GM12878 (cell line): ENCODE measurements around the gene PPM1G. TPM values are rescaled to one million over a fixed set of nuclear protein-coding genes. Genes with fewer than 3 reads are reported as not detected.

ENCODE experiments used
- ATAC-seq: fragments of 200-7000 bp; cut with Tn5 transposase; 3 replicates; pipeline ENCODE4 v1.9.1; 2020; ENCODE audit warnings: mild to moderate bottlenecking, moderate library complexity
- BruUV-seq: library from RNA; stranded (reverse); fragments of 400-500 nt; replicated peaks from 2 replicates; lab custom pipeline; 2021; lab: Mats Ljungman, UMichigan
- CTCF ChIA-PET: fragments of 300-600 bp; sonication (Branson Sonifier 250); formaldehyde crosslinking; extraction: SDS; loops from one replicate; lab custom pipeline; 2021; ENCODE audit warnings: inconsistent platforms; lab: Yijun Ruan, JAX
- POLR2A ChIA-PET: fragments of 350-600 bp; formaldehyde crosslinking; extraction: SDS; loops from one replicate; lab custom pipeline; 2021; ENCODE audit warnings: inconsistent platforms; lab: Charles Lee
- RAD21 ChIA-PET: fragments of 300-600 bp; sonication (Branson Sonifier 250); formaldehyde crosslinking; loops from one replicate; lab custom pipeline; 2023; ENCODE audit warnings: antibody characterized with exemption; ENCODE audit not compliant: unreplicated experiment; lab: Charles Lee
- SMC1A ChIA-PET: fragments of 300-600 bp; sonication (Branson Sonifier 250); formaldehyde crosslinking; loops from one replicate; lab custom pipeline; 2023; ENCODE audit not compliant: unreplicated experiment, uncharacterized antibody; lab: Charles Lee
- DNase-seq: peaks from one replicate; pipeline ENCODE4 v3.0.0-alpha.2; 2011; ENCODE audit warnings: low read depth, low spot score
- FAIRE-seq: peaks from 3 replicates; lab custom pipeline; 2011; peaks lifted over from hg19 to GRCh38; lab: Jason Lieb, UNC
- H2AFZ ChIP-seq: 2 replicates; pipeline ENCODE4 v1.6.0; 2011; ENCODE audit warnings: low read depth, low read length, control low read depth; ENCODE audit not compliant: control insufficient read depth
- H3K27ac ChIP-seq: 2 replicates; pipeline ENCODE4 v1.5.1; 2011; ENCODE audit warnings: control low read depth; ENCODE audit not compliant: control insufficient read depth, insufficient read depth
- H3K27me3 ChIP-seq, 2 experiments: replicated peaks in 1 of 2; 2 replicates each; pipeline versions ENCODE4 v1.6.0 to v1.6.1; 2011; ENCODE audit warnings: low read length in 1 of 2; ENCODE audit not compliant: control insufficient read depth in 2 of 2, insufficient read depth in 2 of 2
- H3K36me3 ChIP-seq, 2 experiments: 2 replicates each; pipeline ENCODE4 v1.5.1; 2011; ENCODE audit warnings: low read length in 1 of 2; ENCODE audit not compliant: control insufficient read depth in 2 of 2, insufficient read depth in 2 of 2
- H3K4me1 ChIP-seq: 2 replicates; pipeline ENCODE4 v1.6.1; 2011; ENCODE audit warnings: mild to moderate bottlenecking, low read length, moderate library complexity, mixed read lengths; ENCODE audit not compliant: control insufficient read depth, insufficient read depth
- H3K4me2 ChIP-seq: 2 replicates; pipeline ENCODE4 v1.6.0; 2011; ENCODE audit warnings: control low read depth; ENCODE audit not compliant: control insufficient read depth, insufficient read depth
- H3K4me3 ChIP-seq: fragments of 200-600 bp; sonication (generic); 2 replicates; pipeline ENCODE4 v1.5.1; 2016
- H3K79me2 ChIP-seq: 2 replicates; pipeline ENCODE4 v1.6.0; 2011; ENCODE audit warnings: low read length; ENCODE audit not compliant: control insufficient read depth, insufficient read depth
- H3K9ac ChIP-seq: 2 replicates; pipeline ENCODE4 v1.8.0; 2011; ENCODE audit warnings: low read length, control low read depth, mixed read lengths; ENCODE audit not compliant: control insufficient read depth, insufficient read depth
- H3K9me3 ChIP-seq: replicated peaks from 3 replicates; pipeline ENCODE4 v1.5.1; 2011; ENCODE audit warnings: mild to moderate bottlenecking, low read length; ENCODE audit not compliant: control insufficient read depth, insufficient read depth
- H4K20me1 ChIP-seq: 2 replicates; pipeline ENCODE4 v1.6.0; 2011; ENCODE audit not compliant: control insufficient read depth, insufficient read depth
- BHLHE40 ChIP-seq, 2 experiments: fragments of 450-650 bp in 1 of 2; IDR thresholded peaks; 2 replicates each; pipeline ENCODE4 v1.6.1; 2011 to 2017; ENCODE audit warnings: low read depth in 2 of 2, borderline replicate concordance in 1 of 2, improper control_type of control experiment in 1 of 2, low read length in 1 of 2, mild to moderate bottlenecking in 1 of 2
- HDAC6 ChIP-seq: fragments of 200-600 bp; sonication (generic); IDR thresholded peaks from one replicate; pipeline ENCODE4 v1.8.0; 2017; ENCODE audit warnings: antibody characterized with exemption; ENCODE audit not compliant: unreplicated experiment
- IKZF1 ChIP-seq: fragments of 450-650 bp; conservative IDR thresholded peaks from 2 replicates; pipeline ENCODE4 v1.6.1; 2017; ENCODE audit warnings: antibody characterized with exemption, mild to moderate bottlenecking
- RAD21 ChIP-seq: IDR thresholded peaks from 2 replicates; pipeline ENCODE4 v1.6.1; 2011; ENCODE audit warnings: mild to moderate bottlenecking, low read depth, low read length, moderate library complexity; ENCODE audit not compliant: insufficient read depth
- RBBP5 ChIP-seq: fragments of 200-600 bp; sonication (generic); conservative IDR thresholded peaks from 2 replicates; pipeline ENCODE4 v1.6.1; 2016
- STAT3 ChIP-seq: IDR thresholded peaks from 2 replicates; pipeline ENCODE4 v1.6.1; 2011; ENCODE audit warnings: low read depth, low read length, improper control_type of control experiment
- SUZ12 ChIP-seq: fragments of 200-600 bp; sonication (generic); IDR thresholded peaks from one replicate; pipeline ENCODE4 v1.6.1; 2018; ENCODE audit warnings: antibody characterized with exemption, mild to moderate bottlenecking; ENCODE audit not compliant: unreplicated experiment
- ZNF384 ChIP-seq: IDR thresholded peaks from 2 replicates; pipeline ENCODE4 v1.6.1; 2012; ENCODE audit warnings: low read depth, mild to moderate bottlenecking, low read length, improper control_type of control experiment, borderline replicate concordance
- ZNF622 ChIP-seq: fragments of 450-650 bp; IDR thresholded peaks from 2 replicates; pipeline ENCODE4 v1.6.1; 2017; ENCODE audit warnings: mild to moderate bottlenecking, inconsistent platforms
- WGBS: methylation state at CpG from one replicate; pipeline ENCODE4 v1.1.6; 2016; ENCODE audit warnings: low lambda C conversion rate; ENCODE audit not compliant: insufficient replicate concordance, insufficient coverage; ENCODE audit errors: missing lambda C conversion rate; 5-methylcytosine and 5-hydroxymethylcytosine counted together
- in situ Hi-C: fragments of 300-500 bp; cut with MboI; formaldehyde crosslinking; loops from 9 replicates; pipeline ENCODE4 v1.14.3; 2018; ENCODE audit warnings: mixed read lengths
- intact Hi-C: fragments of 100-400 bp; cut with micrococcal nuclease; formaldehyde crosslinking; loops from one replicate; pipeline ENCODE4 v1.14.2; 2022; ENCODE audit not compliant: unreplicated experiment
- polyA plus RNA-seq, 11 experiments: library from polyadenylated mRNA; depleted of rRNA in 4 of 11; unstranded in 6 of 11; stranded (reverse) in 5 of 11; fragments of >200 nt; fragmentation: Nextera tagmentation in 4 of 11; fragmentation: Illumina TruSeq in 1 of 11; extraction: Ambion mirVana in 4 of 11; extraction: Trizol in 1 of 11; gene quantifications; 1 replicate in 1 of 11; 2 replicates in 10 of 11; pipeline versions ENCODE4 v1.2.1 to v1.2.3, GENCODE V29; 2011 to 2016; ENCODE audit warnings: inconsistent platforms in 2 of 11, missing spikeins in 2 of 11, low read depth in 1 of 11
- total RNA-seq, 4 experiments: library from RNA; depleted of rRNA in 3 of 4; stranded (reverse); fragments of >200 nt in 3 of 4; fragmentation: Illumina TruSeq in 1 of 4; extraction: Trizol in 1 of 4; gene quantifications; 2 replicates each; pipeline versions ENCODE4 v1.2.1 to v1.2.3, GENCODE V29; 2013 to 2021
- TF ChIP-seq, protein P1 (sequence below): fragments of 450-650 bp; IDR thresholded peaks from 2 replicates; pipeline ENCODE4 v1.6.1; 2017; ENCODE audit warnings: mild to moderate bottlenecking, moderate library complexity
- TF ChIP-seq, protein P2 (sequence below): fragments of 450-650 bp; IDR thresholded peaks from 2 replicates; pipeline ENCODE4 v1.6.1; 2017; ENCODE audit warnings: antibody characterized with exemption, mild to moderate bottlenecking, moderate library complexity
- TF ChIP-seq, protein P3 (sequence below): fragments of 450-650 bp; formaldehyde crosslinking; IDR thresholded peaks from 2 replicates; pipeline ENCODE4 v1.4.0; 2022; ENCODE audit warnings: mild to moderate bottlenecking, moderate library complexity

Gene PPM1G
- total and polyA plus RNA-seq, 10 of the 15 experiments (the other 5 are each of a cell fraction or from before 2014, with no cell fraction given), result 68.8 to 171 (median 121) TPM

DNA sequence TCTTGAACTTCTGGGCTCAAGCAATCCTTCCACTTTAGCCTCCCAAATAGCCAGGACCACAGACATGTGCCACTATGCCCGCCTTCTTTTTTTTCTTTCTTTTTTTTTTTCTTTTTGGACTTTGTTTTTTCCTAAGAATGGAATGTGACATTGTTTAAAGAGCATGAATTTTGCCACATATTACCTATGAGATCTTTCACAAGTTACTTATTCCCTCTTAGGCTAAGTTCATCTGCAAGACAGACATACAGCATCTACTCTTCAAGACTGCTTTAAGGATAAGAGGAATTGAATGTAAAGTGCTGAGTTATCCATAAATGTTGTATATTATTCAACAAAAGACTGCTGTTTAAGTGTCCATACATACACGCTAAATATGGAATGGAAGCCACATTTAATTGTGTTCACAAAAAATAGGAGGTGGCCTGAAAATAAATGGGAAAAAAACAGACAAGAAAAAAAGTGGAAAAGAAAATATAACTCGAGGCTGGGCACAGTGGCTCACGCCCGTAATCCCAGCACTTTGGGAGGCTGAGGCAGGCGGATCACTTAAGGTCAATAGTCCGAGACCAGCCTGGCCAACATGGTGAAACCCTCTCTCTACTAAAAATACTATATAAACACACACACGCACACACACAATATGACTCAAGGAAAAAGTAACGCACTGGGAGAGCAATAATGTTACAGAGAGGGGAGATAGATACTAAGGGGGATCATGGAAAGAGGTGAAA, 3.2 kb upstream of the PPM1G start:
- no peak for DNase-seq
- H3K4me2 ChIP-seq, result no peak overlapping the region
- H3K9ac ChIP-seq, result no peak overlapping the region
- H4K20me1 ChIP-seq, result no peaks in the 10 kb centered on the region
- ChIA-PET CTCF (no interaction called here), SMC1A (no interaction called here), POLR2A (interaction anchor here (1.1 kb wide), 1 partner anchor 8 kb away, joined by 5 read pairs; no protein-coding TSS in a partner anchor), RAD21 (no interaction called here)
- 62% methylated on average over 9 of the region's 9 CpGs for WGBS
- no peak overlapping the region for H3K27ac ChIP-seq
- H3K36me3 ChIP-seq, result no peaks in the 10 kb centered on the region
- H3K9me3 ChIP-seq, result no peaks in the 10 kb centered on the region
- H3K79me2 ChIP-seq, result peaks cover 18% of the 10 kb centered on the region
- no peak overlapping the region for H2AFZ ChIP-seq
- FAIRE-seq, result no peak
- H3K4me1 ChIP-seq, result peaks cover 3% of the 10 kb centered on the region; the same call in 1 of the 2 replicates
- ATAC-seq, result no peak
- no peaks in the 10 kb centered on the region for H3K27me3 ChIP-seq
- TF ChIP-seq, protein P1, sequence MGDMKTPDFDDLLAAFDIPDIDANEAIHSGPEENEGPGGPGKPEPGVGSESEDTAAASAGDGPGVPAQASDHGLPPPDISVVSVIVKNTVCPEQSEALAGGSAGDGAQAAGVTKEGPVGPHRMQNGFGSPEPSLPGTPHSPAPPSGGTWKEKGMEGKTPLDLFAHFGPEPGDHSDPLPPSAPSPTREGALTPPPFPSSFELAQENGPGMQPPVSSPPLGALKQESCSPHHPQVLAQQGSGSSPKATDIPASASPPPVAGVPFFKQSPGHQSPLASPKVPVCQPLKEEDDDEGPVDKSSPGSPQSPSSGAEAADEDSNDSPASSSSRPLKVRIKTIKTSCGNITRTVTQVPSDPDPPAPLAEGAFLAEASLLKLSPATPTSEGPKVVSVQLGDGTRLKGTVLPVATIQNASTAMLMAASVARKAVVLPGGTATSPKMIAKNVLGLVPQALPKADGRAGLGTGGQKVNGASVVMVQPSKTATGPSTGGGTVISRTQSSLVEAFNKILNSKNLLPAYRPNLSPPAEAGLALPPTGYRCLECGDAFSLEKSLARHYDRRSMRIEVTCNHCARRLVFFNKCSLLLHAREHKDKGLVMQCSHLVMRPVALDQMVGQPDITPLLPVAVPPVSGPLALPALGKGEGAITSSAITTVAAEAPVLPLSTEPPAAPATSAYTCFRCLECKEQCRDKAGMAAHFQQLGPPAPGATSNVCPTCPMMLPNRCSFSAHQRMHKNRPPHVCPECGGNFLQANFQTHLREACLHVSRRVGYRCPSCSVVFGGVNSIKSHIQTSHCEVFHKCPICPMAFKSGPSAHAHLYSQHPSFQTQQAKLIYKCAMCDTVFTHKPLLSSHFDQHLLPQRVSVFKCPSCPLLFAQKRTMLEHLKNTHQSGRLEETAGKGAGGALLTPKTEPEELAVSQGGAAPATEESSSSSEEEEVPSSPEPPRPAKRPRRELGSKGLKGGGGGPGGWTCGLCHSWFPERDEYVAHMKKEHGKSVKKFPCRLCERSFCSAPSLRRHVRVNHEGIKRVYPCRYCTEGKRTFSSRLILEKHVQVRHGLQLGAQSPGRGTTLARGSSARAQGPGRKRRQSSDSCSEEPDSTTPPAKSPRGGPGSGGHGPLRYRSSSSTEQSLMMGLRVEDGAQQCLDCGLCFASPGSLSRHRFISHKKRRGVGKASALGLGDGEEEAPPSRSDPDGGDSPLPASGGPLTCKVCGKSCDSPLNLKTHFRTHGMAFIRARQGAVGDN, result no peak
- TF ChIP-seq RBBP5 (no peak), ZNF384 (no peak), BHLHE40 (IDR thresholded peaks at IDR 0.05; ENCODE audit: borderline replicate concordance in 1 of 2, low read depth in 2 of 2, low read length in 1 of 2) (no peak), SUZ12 (no peak), ZNF622 (no peak), IKZF1 (no peak), HDAC6 (no peak), STAT3 (no peak), RAD21 (no peak)
- TF ChIP-seq, protein P2, sequence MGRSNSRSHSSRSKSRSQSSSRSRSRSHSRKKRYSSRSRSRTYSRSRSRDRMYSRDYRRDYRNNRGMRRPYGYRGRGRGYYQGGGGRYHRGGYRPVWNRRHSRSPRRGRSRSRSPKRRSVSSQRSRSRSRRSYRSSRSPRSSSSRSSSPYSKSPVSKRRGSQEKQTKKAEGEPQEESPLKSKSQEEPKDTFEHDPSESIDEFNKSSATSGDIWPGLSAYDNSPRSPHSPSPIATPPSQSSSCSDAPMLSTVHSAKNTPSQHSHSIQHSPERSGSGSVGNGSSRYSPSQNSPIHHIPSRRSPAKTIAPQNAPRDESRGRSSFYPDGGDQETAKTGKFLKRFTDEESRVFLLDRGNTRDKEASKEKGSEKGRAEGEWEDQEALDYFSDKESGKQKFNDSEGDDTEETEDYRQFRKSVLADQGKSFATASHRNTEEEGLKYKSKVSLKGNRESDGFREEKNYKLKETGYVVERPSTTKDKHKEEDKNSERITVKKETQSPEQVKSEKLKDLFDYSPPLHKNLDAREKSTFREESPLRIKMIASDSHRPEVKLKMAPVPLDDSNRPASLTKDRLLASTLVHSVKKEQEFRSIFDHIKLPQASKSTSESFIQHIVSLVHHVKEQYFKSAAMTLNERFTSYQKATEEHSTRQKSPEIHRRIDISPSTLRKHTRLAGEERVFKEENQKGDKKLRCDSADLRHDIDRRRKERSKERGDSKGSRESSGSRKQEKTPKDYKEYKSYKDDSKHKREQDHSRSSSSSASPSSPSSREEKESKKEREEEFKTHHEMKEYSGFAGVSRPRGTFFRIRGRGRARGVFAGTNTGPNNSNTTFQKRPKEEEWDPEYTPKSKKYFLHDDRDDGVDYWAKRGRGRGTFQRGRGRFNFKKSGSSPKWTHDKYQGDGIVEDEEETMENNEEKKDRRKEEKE, result no peak
- TF ChIP-seq, protein P3, sequence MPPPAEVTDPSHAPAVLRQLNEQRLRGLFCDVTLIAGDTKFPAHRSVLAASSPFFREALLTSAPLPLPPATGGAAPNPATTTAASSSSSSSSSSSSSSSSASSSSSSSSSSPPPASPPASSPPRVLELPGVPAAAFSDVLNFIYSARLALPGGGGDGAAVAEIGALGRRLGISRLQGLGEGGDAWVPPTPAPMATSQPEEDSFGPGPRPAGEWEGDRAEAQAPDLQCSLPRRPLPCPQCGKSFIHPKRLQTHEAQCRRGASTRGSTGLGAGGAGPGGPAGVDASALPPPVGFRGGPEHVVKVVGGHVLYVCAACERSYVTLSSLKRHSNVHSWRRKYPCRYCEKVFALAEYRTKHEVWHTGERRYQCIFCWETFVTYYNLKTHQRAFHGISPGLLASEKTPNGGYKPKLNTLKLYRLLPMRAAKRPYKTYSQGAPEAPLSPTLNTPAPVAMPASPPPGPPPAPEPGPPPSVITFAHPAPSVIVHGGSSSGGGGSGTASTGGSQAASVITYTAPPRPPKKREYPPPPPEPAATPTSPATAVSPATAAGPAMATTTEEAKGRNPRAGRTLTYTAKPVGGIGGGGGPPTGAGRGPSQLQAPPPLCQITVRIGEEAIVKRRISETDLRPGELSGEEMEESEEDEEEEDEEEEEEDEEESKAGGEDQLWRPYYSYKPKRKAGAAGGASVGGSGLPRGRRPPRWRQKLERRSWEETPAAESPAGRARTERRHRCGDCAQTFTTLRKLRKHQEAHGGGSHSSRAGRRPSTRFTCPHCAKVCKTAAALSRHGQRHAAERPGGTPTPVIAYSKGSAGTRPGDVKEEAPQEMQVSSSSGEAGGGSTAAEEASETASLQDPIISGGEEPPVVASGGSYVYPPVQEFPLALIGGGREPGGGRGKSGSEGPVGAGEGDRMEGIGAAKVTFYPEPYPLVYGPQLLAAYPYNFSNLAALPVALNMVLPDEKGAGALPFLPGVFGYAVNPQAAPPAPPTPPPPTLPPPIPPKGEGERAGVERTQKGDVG (CRISPR knock-in tag), result no peak
- no peak overlapping the region for H3K4me3 ChIP-seq
- no TSS peak for BruUV-seq
- in situ Hi-C loops, result no loop called here
- intact Hi-C loops, result no loop called here
